Jurkat, Clone E6-1 (cell line): ENCODE data around the gene MEIOSIN.

ENCODE experiments used
- DNase-seq: peaks from one replicate; pipeline ENCODE4 v3.0.0-alpha.2; 2011; ENCODE audit warnings: low read depth, low spot score
- H3K4me3 ChIP-seq: 2 replicates; pipeline ENCODE4 v1.5.1; 2011; ENCODE audit warnings: mild to moderate bottlenecking, low read length, control low read depth, moderate library complexity

Gene MEIOSIN

DNA sequence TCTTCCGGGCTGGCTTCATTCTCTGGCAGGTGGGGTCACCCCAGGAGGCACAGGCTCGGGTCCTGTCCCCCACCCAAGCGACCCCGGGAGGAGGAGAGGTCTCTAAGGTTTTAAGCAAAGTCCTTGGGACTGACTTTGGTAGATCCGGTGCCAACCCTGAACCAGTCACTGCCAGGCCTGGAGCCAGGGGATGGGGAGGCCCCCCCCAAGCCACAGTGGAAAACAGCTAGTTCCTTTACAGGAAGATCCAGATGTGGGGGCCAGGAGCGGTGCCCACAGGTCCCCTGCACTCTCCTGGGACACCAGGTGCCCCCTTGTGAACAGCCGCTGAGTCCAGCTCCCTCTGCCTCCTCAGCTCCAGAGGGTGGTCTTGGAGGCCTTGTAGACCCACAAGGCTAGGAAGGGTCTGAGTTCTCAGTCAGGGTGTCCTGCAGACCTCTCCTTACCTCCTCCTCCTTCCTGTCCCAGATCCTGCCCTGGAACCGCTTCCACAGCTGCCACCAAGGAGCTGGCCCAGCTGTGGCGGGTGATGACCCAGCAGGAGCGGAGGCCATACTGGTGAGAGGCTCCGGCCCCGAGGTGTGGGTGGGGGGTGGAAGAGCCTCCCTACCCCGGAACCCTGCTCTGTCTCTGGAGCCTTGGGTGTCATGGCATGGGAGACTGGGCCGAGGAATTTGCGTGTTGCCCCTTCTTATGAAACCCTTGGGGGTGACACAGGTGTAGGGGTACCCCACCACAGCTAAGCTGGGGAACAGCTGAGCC, 29.8 kb downstream of the MEIOSIN start:
- no peak for DNase-seq
- no peak overlapping the region for H3K4me3 ChIP-seq

DNA sequence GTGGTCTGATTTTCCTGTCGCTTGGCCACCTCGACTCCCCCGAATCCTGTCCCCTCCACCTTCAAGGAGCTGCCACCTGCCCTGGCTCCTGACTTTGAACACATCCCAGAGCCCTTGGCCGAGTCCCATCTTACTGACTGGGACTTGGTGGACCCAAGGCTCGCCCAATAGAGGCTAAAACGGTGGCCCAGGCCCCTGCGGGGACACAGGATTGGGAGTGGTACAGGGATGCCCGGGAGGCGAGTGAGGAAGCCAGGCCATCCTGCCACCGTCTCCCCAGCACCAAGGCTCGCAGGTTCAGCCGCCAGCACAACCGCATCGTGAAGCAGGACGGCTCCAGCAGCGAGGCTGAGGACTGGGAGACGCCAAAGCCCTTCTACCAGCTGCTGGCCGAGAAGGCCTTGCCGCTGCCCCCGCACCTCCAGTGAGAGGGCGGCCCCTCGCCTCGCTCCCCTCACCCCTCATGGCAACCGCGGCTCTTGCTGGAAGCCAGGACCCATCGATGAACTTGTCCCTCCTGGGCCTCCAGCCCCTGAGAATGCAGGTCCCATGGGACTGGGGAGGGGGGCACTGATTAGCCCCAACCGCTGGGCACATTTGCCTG, 30.6 kb downstream of the MEIOSIN start:
- DNase-seq, result no peak
- H3K4me3 ChIP-seq, result no peak overlapping the region

DNA sequence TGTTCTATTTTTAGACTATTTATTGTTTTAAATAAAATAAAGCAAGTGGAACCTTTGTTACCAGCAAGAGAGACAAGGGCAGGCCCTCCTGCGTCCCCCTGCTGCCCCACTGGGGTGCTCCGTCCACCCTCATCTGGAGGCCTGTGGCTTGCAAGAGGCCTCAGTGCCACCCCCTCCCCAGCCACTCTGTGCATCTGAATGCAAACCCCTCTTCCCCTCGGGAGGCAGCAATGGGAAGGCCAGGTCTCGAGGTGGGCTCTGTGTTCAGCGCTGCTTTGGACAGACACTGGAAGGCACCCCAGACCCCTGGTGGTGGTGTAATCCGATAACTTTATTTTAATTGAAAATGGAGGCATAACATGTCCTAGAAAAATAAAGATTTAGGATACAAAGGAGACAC, 31.2 kb downstream of the MEIOSIN start:
- DNase-seq, result no peak
- no peak overlapping the region for H3K4me3 ChIP-seq

DNA sequence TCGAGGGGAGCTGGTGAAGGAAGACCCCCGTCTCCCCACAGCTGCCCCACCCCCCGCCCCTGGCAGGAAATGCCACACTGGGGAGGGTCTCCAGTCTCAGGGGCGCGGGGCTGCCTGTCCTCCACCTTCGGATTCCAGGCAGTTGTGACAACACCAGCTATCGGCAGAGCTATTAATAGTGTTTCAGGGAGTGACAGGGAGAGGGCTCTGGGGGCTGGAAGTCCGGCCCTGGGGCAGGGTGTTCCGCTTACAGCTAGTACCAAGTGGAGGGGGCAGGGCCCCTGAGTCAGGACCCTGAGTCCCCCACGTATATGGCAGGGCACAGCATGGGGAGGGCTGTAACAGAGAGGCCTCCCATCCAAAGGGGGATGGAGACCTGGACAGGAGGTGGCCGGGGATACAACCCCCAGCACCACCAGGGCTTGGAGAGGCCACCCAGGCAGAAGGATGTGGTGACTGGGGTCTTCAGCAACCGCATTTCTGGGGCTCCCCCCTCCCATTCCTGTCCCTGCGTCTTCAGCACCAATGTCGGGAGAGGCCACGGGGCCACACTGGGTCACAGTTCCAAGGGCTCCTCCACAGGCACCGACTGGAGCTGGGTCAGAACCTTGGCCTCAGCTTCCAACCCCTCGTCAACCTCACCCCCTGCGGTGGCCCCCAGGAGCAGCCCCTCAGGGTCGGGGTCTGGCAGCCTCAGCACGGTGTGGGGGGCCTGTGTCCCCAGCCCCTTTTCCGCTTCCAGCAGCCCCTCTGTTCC, 31.9 kb downstream of the MEIOSIN start:
- DNase-seq, result no peak
- H3K4me3 ChIP-seq, result no peak overlapping the region

DNA sequence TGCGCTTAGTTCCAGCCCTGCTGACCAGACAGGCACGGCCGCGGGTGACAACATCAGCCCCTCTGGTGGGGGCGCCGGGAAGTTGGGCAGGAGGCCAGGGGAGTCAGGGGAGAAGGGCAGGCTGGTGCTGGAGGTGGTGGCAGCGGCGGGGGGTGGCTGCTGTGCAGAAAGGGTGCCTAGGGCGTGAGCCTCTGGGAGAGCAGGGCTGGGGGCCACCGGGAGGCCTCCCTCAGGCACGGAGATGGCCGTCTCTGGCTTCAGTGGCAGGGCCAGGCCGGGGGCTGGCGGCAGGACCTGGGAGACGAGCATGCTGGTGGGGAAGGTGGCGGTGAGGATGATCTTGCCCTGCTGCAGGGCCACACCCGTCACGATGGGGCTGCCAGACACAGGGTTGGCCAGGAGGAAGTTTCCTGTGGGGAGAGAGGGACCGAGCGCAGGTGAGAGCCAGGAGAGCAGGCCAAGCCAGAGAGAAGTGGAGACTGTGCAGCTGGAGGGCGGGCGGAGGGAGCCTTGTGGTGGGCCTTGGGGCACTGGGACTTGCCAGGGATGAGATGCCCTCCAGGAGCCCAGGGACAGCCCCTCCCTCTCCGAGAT, 32.6 kb downstream of the MEIOSIN start:
- no peak overlapping the region for H3K4me3 ChIP-seq
- no peak for DNase-seq

DNA sequence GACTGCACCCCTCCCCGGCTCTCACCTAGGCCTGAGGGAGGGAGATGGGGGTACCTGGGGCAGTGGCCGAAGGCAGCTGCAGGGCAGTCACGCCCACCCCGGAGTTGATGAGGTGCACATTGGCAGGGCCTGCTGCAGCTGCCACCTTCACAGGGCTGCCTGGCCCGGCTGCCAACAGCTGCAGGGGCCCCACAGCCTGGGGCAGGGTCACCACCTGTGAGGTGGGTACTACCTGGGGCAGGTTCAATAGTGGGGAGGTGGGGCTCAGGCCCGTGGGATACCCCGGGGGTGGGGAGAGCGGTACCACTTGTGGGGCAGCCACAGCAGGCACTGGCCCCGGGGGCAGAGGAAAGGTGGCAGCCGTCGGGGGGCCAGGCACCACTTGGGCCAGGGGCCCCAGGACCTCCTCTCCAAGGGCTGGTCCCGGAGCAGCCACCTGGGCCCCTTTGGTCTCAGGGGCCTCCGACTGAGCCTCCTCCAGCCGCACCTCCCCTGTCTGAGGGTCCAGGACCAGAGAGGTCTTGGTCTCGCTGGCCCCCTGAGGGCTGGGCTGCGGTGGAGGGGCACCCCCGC, 33.1 kb downstream of the MEIOSIN start:
- no peak overlapping the region for H3K4me3 ChIP-seq
- no peak for DNase-seq

DNA sequence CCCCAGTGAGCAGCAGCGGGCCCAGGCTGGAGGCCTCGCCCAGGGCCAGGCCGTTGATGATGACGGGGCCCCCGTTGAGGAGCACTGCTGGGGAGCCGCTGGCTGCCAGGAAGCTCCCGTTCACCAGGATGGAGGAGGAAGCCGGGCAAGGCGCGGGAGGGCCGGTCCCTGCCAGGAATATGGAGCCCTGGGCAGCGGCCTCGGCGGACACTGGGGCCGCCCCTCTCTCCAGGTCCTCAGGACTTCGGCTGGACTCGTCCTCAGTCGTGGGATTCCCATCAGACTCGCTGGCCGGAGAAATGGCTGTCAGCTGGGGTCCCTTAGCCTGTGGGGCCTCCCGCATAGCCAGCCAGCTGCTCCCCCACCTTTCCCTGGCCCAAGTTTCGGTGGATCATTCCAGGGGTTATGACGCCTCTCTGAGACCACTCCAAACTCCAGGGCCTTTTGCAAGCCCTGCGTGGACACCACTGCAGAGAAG, 33.7 kb downstream of the MEIOSIN start:
- no peak for DNase-seq

DNA sequence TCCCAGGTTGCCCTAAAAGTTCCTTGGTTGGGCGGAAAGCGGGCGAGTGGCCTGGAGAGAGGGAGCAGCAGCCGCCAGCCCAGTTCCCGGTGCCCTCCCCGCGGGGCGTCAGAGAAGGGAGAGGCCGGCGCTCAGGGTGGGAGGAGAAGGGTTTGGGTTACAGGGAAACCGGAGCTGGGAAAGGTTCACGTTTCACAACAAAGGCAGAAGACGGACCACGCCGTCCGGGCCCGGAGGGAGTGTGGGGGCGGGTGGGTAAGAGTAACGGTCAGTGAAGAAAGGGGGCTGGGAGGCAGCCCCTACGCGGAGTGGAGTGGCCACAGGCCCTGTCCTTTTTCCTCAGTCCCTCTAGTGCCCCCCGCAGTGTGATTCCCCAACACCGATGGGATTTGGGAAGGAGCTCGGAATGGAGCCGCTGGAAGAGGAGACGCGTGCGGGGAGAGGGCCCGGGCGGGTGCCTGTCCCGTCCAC, 34.2 kb downstream of the MEIOSIN start:
- no peak for DNase-seq

More for the DNA sequence above, 33.7 kb downstream of the MEIOSIN start:
- H3K4me3 ChIP-seq, result no peak overlapping the region

DNA sequence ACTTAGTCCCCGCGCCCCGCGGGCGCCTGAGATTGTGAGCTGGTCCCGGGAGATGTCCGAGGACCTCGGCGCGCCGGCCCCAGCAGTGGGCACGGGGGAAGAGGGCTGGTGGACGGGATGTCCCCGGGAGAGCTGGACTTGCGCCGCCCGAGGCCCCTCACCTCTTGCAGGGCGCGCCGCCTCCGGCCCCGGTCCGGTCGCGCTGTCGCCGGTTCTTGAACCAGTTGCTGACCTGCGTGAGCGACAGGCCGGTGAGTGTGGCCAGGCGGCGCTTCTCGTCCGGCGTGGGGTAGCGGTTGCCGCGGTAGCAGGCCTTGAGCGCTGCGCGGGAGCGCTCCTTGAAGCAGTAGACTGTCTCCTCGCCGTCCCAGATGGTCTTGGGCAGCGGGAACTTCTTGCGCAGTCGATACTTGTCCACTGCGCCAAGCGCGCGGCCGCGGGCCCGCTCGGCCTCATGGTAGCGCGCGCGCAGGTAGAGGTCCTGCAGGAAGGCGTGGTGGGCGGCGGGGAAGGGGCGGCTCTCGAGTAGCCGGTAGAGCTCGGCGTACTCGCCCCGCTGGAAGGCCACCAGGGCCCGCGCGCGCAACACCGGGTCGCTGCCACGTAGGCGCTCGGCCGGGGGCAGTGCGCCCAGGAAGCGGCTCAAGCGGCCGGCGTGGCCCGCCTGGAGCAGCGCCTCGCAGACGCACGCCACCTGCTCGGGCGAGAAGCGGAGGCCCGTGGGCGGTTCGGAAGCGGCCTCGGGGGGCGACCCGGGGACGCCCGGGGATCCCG, 34.8 kb downstream of the MEIOSIN start:
- DNase-seq, result no peak
- peak overlapping the region; percentile 86 for H3K4me3 ChIP-seq

More for the DNA sequence above, 34.2 kb downstream of the MEIOSIN start:
- H3K4me3 ChIP-seq, result no peak overlapping the region

DNA sequence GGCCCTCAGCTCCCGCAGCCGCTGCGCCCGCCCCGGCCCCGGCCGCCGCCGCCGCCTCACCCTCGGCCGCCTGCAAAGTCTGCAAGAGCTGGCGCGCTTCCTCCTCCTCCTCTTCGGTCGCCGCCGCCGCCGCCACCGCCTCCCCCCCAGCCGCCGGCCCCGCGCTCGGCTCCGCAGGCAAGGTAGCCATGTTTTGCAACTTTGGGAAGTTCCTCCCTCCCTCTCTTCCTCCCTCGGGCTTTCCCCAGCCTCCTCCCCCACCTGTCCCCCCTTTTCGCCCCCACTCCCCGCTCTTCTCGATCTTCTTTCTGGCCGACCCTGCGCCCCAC, 35.4 kb downstream of the MEIOSIN start:
- no peak for DNase-seq
- H3K4me3 ChIP-seq, result peak overlapping the region; percentile 86

DNA sequence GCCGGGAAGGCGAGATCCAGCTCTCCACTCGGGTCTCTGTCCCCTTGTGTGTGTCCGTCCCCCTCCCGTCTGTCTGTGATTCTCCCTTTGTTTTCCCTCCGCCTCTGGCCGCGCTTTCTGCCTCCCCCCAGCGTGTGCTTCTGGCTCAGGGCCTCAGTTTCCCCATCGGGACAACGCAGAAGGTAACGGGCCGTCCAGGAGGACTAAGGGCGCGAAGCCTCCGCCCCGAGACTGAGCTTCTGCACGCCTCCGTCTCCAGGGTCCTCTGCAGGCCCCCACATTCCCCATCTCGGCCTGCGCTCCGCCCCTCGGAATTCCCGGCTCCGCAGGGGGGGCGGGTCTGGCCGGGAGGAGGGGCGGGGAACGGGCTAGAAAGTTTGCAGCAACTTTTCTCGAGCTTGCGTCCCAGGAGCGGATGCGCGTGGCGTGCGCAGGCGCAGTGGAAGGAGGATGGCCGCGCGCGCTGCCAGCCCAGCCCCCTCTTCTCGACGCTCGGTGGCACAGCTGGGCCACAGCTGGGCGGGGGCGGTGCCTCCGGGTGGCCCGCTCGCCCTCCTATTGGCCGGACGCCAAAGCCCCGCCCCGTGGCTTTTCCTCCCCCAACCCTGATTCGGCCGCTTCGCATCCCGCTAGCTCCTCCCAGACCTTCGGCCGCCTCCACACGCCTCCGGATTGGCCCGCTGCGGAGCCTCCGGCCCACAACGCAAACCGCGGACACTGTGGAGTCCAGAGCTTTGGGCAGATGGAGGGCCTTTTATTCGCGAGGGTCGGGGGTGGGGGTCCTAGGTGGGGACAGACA, 35.9 kb downstream of the MEIOSIN start, which contains the start of gene SIX5:
Gene SIX5, minus strand, starts transcription at position 269 of the 799 bp plus-strand sequence. CDS start 408 bp downstream, outside the sequence.
- H3K4me3 ChIP-seq, result peak within 1 kb of the TSS; percentile 86
- peak; percentile 93 for DNase-seq

DNA sequence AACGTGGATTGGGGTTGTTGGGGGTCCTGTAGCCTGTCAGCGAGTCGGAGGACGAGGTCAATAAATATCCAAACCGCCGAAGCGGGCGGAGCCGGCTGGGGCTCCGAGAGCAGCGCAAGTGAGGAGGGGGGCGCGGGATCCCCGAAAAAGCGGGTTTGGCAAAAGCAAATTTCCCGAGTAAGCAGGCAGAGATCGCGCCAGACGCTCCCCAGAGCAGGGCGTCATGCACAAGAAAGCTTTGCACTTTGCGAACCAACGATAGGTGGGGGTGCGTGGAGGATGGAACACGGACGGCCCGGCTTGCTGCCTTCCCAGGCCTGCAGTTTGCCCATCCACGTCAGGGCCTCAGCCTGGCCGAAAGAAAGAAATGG, 36.6 kb downstream of the MEIOSIN start:
- peak; percentile 53 for DNase-seq
- peak overlapping the region; percentile 67 for H3K4me3 ChIP-seq

DNA sequence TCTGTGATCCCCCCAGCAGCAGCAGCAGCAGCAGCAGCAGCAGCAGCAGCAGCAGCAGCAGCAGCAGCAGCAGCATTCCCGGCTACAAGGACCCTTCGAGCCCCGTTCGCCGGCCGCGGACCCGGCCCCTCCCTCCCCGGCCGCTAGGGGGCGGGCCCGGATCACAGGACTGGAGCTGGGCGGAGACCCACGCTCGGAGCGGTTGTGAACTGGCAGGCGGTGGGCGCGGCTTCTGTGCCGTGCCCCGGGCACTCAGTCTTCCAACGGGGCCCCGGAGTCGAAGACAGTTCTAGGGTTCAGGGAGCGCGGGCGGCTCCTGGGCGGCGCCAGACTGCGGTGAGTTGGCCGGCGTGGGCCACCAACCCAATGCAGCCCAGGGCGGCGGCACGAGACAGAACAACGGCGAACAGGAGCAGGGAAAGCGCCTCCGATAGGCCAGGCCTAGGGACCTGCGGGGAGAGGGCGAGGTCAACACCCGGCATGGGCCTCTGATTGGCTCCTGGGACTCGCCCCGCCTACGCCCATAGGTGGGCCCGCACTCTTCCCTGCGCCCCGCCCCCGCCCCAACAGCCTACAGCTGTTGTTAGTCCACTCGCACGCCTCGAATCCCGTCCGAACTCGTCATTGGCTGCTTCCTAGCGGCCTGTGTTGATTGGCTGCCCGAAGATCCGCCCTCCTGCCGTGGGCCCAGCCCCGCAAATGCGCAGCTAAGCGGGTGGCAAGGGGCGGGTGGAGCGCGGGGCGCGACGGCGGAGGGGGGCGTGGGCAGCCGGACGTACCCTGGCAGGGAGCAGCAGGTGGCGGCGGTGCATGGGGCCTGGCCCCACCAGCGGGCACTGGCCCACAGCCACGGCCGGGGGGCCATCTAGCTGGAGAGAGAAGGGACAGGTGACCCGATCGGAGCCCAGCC, 37.2 kb downstream of the MEIOSIN start:
- DNase-seq, result peak; percentile 97
- H3K4me3 ChIP-seq, result peak overlapping the region; percentile 67

DNA sequence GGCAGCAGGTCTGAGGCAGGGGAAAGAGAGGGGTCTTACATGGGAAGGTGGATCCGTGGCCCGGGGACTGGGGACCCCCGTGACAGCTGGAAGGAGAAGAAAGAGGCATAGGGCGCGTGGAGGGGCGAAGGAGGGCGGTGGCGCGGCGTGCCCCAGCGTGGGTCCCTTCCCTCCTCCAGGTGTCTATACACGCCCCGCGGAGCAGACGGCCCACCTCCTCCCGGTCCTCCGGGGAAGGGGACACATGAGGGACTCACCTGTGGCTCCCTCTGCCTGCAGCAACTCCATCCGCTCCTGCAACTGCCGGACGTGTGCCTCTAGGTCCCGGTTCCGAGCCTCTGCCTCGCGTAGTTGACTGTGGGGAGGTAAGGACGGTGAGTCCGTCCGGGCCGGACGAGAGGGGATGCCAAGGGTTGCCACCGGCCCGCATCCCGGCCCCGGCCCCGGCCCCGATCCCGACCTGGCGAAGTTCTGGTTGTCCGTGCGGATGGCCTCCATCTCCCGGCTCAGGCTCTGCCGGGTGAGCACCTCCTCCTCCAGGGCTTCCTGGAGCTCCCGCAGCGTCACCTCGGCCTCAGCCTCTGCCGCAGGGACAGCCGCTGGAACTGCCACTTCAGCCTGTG, 38.2 kb downstream of the MEIOSIN start:
- no peak for DNase-seq
- peak overlapping the region; percentile 41; the same call in 1 of the 2 replicates for H3K4me3 ChIP-seq

DNA sequence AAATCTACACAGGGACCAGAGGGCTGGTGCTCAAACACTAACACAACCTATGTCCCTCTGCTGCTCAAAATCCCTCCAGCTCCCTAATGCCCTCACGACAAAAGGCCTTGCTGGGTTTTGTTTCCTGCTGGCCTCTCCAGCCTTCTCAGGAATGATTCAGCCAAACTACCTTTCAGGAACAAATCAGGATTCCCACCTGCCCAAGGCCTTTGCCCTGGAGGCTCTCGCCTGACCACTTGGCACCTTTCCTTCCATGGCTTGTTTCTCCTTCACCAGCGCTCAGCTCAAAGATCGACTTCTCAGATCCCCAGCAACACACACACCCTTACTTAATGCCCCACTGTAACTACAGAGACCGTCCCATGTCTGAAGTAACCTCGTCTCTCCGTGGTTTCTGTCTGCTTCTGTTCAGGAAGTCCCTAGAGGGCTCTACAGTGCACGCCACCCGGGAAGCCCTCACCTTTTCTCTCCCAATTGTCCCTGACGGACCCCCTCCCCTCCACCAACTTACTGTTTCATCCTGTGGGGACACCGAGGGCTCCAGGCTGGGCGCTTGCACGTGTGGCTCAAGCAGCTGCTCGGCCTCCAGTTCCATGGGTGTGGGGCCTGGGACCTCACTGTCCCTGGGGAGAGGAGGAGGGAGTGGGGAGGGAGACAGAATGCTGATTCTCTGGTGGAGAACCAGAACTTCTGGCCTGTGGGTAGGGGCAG, 39.0 kb downstream of the MEIOSIN start:
- DNase-seq, result no peak
- H3K4me3 ChIP-seq, result no peak overlapping the region

DNA sequence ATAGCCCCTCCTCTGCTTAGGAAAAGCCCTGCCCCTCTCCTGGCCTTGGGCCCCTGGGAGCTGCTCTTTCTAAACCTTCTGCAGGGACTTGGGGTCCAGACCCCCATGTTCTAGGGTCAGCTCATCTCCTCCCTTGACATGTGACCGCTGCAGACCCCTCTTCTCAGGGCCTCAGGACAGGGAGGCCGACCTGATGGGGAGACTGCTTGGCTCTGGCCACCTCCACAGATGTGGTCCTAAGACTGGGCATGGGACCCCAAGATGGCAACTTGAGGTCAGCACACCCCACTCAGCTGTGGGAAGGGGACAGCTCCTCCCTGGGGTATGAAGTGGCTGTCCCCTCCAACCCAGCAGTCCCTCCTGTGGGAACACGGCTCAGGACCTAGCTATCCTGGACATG, 39.7 kb downstream of the MEIOSIN start:
- DNase-seq, result no peak
- H3K4me3 ChIP-seq, result no peak overlapping the region
